ENCODE data around the gene DEFB125. TPM values are rescaled to one million over a fixed set of nuclear protein-coding genes. Genes with fewer than 3 reads are reported as not detected.

Gene DEFB125
- total and polyA plus RNA-seq, 4 donors, result not detected

GRCh38 chr20:145877-146276 lies 58.4 kb downstream of the DEFB125 start:
- WGBS, result 56% methylated on average over 2 of the region's 2 CpGs
- Histone ChIP-seq H3K36me3 (ENCODE audit: control insufficient read depth in 4 of 4, insufficient read depth in 3 of 4, low read depth in 1 of 4, low read length in 3 of 4) (no peaks in the 10 kb centered on the region), H3K4me1 (ENCODE audit: control insufficient read depth in 4 of 4, insufficient read depth in 4 of 4, low read length in 3 of 4) (no peaks in the 10 kb centered on the region), H3K9ac (ENCODE audit: low read depth in 1 of 2, low read length in 2 of 2) (no peak overlapping the region), H3K9me3 (ENCODE audit: control insufficient read depth in 4 of 4, low read length in 3 of 4) (no peaks in the 10 kb centered on the region), H3K27me3 (ENCODE audit: control insufficient read depth in 4 of 4, insufficient read depth in 4 of 4, low read length in 3 of 4) (peaks cover 0 to 16% (median 0%) of the 10 kb centered on the region in 4 donors), H3K4me3 (ENCODE audit: low read depth in 1 of 3, low read length in 3 of 3) (no peak overlapping the region), H3K27ac (ENCODE audit: low read depth in 1 of 2, low read length in 2 of 2) (no peak overlapping the region)
- DNase-seq (ENCODE audit: low spot score), result no peak
- TF ChIP-seq EGR1 (IDR thresholded peaks at IDR 0.05; ENCODE audit: low read depth in 2 of 2) (no peak), HNF4G (IDR thresholded peaks at IDR 0.05) (no peak), NR2F2 (IDR thresholded peaks at IDR 0.05) (no peak), YY1 (IDR thresholded peaks at IDR 0.05) (no peak), JUND (IDR thresholded peaks at IDR 0.05) (no peak)

Other genes starting within 250 kb of the DEFB125 start
- not detected for gene DEFB126, start 54.9 kb downstream of the DEFB125 start, total RNA-seq
- gene DEFB126, start 54.9 kb downstream of the DEFB125 start, polyA plus RNA-seq, result not detected
- not detected for gene DEFB127, start 69.8 kb downstream of the DEFB125 start, total RNA-seq
- gene DEFB127, start 69.8 kb downstream of the DEFB125 start, polyA plus RNA-seq, result not detected
- gene DEFB128, start 102.0 kb downstream of the DEFB125 start, total RNA-seq, result not detected
- gene DEFB128, start 102.0 kb downstream of the DEFB125 start, polyA plus RNA-seq, result not detected
- gene DEFB129, start 139.6 kb downstream of the DEFB125 start, total RNA-seq, result not detected
- gene DEFB129, start 139.6 kb downstream of the DEFB125 start, polyA plus RNA-seq, result not detected
- under 1 TPM in 1 of 2 donors, not detected in 1; 0.08 TPM for gene DEFB132, start 170.1 kb downstream of the DEFB125 start, total RNA-seq
- under 1 TPM in 1 of 2 donors, not detected in 1; 0.08 TPM for gene DEFB132, start 170.1 kb downstream of the DEFB125 start, polyA plus RNA-seq
- gene C20orf96, start 203.1 kb downstream of the DEFB125 start, total RNA-seq, result 1 to 10 TPM; 1.2 to 2.2 TPM
- 1 to 10 TPM in 1 of 2 donors, under 1 TPM in 1; 0.70 to 2.6 TPM for gene C20orf96, start 203.1 kb downstream of the DEFB125 start, polyA plus RNA-seq
- 10 to 100 TPM in 1 of 2 donors, 1 to 10 TPM in 1; 6.2 to 22.1 TPM for gene ZCCHC3, start 209.9 kb downstream of the DEFB125 start, total RNA-seq
- gene ZCCHC3, start 209.9 kb downstream of the DEFB125 start, polyA plus RNA-seq, result 1 to 10 TPM; 2.4 to 5.0 TPM
- gene SOX12, start 237.9 kb downstream of the DEFB125 start, total RNA-seq, result 1 to 10 TPM in 1 of 2 donors, under 1 TPM in 1; 0.67 to 4.2 TPM
- gene SOX12, start 237.9 kb downstream of the DEFB125 start, polyA plus RNA-seq, result 1 to 10 TPM; 1.3 to 2.0 TPM

Data from liver (tissue), 9 donors.